Astrocyte (in vitro differentiated cells and primary cell): ENCODE results near the gene IMPA2. TPM values are rescaled to one million over a fixed set of nuclear protein-coding genes. Genes with fewer than 3 reads are reported as not detected.

Experiments used
- DNase-seq: peaks from one replicate; pipeline ENCODE4 v3.0.0-alpha.2; 2010; ENCODE audit warnings: low read depth
- FAIRE-seq: peaks from 2 replicates; lab custom pipeline; 2011; peaks lifted over from hg19 to GRCh38; lab: Jason Lieb, UNC
- H2AFZ ChIP-seq: 2 replicates; pipeline ENCODE4 v1.6.0; 2012; ENCODE audit warnings: low read depth, low read length, inconsistent platforms
- H3K27ac ChIP-seq: 2 replicates; pipeline ENCODE4 v1.5.1; 2011; ENCODE audit warnings: low read depth, low read length, inconsistent platforms
- H3K27me3 ChIP-seq: 2 replicates; pipeline ENCODE4 v1.6.0; 2011; ENCODE audit warnings: low read length, inconsistent platforms; ENCODE audit not compliant: insufficient read depth
- H3K36me3 ChIP-seq: 2 replicates; pipeline ENCODE4 v1.5.1; 2011; ENCODE audit warnings: low read length, inconsistent platforms; ENCODE audit not compliant: insufficient read depth
- H3K4me1 ChIP-seq: 2 replicates; pipeline ENCODE4 v1.5.1; 2011; ENCODE audit warnings: low read length, inconsistent platforms; ENCODE audit not compliant: insufficient read depth
- H3K4me2 ChIP-seq: 2 replicates; pipeline ENCODE4 v1.6.0; 2012; ENCODE audit warnings: low read length, inconsistent platforms
- H3K4me3 ChIP-seq: 2 replicates; pipeline ENCODE4 v1.5.1; 2011; ENCODE audit warnings: low read depth, mild to moderate bottlenecking, low read length, inconsistent platforms; ENCODE audit not compliant: insufficient read depth
- H3K79me2 ChIP-seq: 2 replicates; pipeline ENCODE4 v1.6.0; 2012; ENCODE audit warnings: mild to moderate bottlenecking, low read length, inconsistent platforms; ENCODE audit not compliant: insufficient read depth
- H3K9ac ChIP-seq: 2 replicates; pipeline ENCODE4 v1.6.0; 2012; ENCODE audit warnings: mild to moderate bottlenecking, low read length, inconsistent platforms
- H3K9me3 ChIP-seq: 2 replicates; pipeline ENCODE4 v1.5.1; 2012; ENCODE audit warnings: low read depth, mild to moderate bottlenecking, low read length, inconsistent platforms; ENCODE audit not compliant: insufficient read depth
- H4K20me1 ChIP-seq: 2 replicates; pipeline ENCODE4 v1.6.0; 2012; ENCODE audit warnings: low read length, inconsistent platforms; ENCODE audit not compliant: insufficient read depth
- H3K27ac Mint-ChIP-seq: one replicate; pipeline ENCODE4 v1.8.0; 2021; ENCODE audit warnings: mild to moderate bottlenecking, mixed read lengths; ENCODE audit not compliant: unreplicated experiment
- H3K27me3 Mint-ChIP-seq: one replicate; pipeline ENCODE4 v1.8.0; 2021; ENCODE audit warnings: low read depth, mixed read lengths; ENCODE audit not compliant: unreplicated experiment
- H3K36me3 Mint-ChIP-seq: one replicate; pipeline ENCODE4 v1.8.0; 2021; ENCODE audit warnings: low read depth, mixed read lengths; ENCODE audit not compliant: unreplicated experiment
- H3K4me1 Mint-ChIP-seq: one replicate; pipeline ENCODE4 v1.8.0; 2021; ENCODE audit warnings: low read depth, mixed read lengths; ENCODE audit not compliant: unreplicated experiment
- H3K4me3 Mint-ChIP-seq: one replicate; pipeline ENCODE4 v1.8.0; 2021; ENCODE audit warnings: mild to moderate bottlenecking, moderate library complexity, mixed read lengths; ENCODE audit not compliant: unreplicated experiment
- H3K9me3 Mint-ChIP-seq: one replicate; pipeline ENCODE4 v1.8.0; 2021; ENCODE audit warnings: mild to moderate bottlenecking, mixed read lengths; ENCODE audit not compliant: unreplicated experiment
- EZH2 ChIP-seq: IDR thresholded peaks from 2 replicates; pipeline ENCODE4 v1.6.1; 2012; ENCODE audit warnings: mild to moderate bottlenecking, low read length, inconsistent platforms; ENCODE audit not compliant: insufficient read depth
- total RNA-seq: library from RNA; stranded (reverse); gene quantifications from 2 replicates; pipeline ENCODE4 v1.2.1, GENCODE V29; 2021
- TF ChIP-seq, protein P1 (sequence below): IDR thresholded peaks from 2 replicates; pipeline ENCODE4 v1.5.1; 2011; ENCODE audit warnings: low read depth, mild to moderate bottlenecking, inconsistent platforms, low read length, moderate library complexity; ENCODE audit not compliant: insufficient read depth

Gene IMPA2
- total RNA-seq, 1 donor from 2014 or later, result 4.8 TPM

DNA sequence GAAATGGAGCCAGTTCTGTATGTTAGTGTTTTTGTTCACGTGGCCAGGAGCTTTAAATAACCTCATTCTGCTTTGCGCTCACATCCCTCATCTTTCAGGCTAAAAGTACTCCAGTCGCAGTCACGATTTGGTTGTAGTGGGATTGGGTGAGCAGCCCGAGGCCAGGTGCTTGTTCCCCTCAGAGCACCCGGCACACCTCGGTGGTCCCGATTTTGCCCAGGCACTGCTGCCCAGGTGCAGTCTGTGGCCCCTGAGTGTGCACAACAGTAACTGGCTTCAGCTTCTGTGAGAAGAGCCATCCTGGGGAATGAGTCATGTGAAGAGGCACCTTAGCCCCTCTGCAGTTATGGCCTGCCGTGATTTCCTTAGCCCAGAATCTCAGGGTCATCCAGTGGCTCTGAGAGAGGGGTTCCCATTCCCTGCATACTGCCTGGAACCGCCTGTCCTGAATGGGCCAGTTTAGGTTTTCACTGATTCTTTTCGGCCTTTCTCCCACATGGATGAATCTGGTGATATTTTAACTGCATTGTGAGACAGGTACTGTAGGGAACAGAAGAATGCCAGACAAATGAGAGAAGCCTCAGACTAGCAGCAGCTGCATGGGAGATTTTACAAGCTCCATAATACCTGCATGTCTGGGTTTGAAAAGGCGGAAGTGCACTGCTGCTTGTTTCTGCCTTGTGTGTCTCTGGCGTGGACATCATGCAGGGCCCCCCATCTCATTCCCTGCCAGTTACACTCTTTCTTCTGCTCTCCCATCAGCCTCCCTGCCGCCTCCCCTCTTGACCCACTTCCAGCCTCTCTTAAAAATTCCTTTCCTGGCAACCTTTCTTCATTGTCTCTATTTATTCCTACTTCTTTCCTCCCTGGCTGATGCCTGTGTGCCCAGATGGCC is 33.5 kb downstream of the IMPA2 start:
- H3K36me3 ChIP-seq, result no peaks in the 10 kb centered on the region
- H3K4me1 ChIP-seq, result peaks cover 6% of the 10 kb centered on the region
- no peak overlapping the region for H3K4me2 ChIP-seq
- H3K27me3 ChIP-seq, result peaks cover 2% of the 10 kb centered on the region
- Mint-ChIP-seq H3K27ac (no peak overlapping the region), H3K36me3 (no peaks in the 10 kb centered on the region), H3K9me3 (no peaks in the 10 kb centered on the region), H3K4me3 (no peak overlapping the region), H3K4me1 (peaks cover 12% of the 10 kb centered on the region), H3K27me3 (peaks cover 13% of the 10 kb centered on the region)
- no peaks in the 10 kb centered on the region for H4K20me1 ChIP-seq
- H2AFZ ChIP-seq, result no peak overlapping the region
- H3K4me3 ChIP-seq, result no peak overlapping the region
- no peak overlapping the region for H3K27ac ChIP-seq
- DNase-seq (no peak), FAIRE-seq (no peak)
- H3K9ac ChIP-seq, result no peak overlapping the region
- TF ChIP-seq EZH2, result no peak
- TF ChIP-seq, protein P1, sequence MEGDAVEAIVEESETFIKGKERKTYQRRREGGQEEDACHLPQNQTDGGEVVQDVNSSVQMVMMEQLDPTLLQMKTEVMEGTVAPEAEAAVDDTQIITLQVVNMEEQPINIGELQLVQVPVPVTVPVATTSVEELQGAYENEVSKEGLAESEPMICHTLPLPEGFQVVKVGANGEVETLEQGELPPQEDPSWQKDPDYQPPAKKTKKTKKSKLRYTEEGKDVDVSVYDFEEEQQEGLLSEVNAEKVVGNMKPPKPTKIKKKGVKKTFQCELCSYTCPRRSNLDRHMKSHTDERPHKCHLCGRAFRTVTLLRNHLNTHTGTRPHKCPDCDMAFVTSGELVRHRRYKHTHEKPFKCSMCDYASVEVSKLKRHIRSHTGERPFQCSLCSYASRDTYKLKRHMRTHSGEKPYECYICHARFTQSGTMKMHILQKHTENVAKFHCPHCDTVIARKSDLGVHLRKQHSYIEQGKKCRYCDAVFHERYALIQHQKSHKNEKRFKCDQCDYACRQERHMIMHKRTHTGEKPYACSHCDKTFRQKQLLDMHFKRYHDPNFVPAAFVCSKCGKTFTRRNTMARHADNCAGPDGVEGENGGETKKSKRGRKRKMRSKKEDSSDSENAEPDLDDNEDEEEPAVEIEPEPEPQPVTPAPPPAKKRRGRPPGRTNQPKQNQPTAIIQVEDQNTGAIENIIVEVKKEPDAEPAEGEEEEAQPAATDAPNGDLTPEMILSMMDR, result no peak
- no peaks in the 10 kb centered on the region for H3K9me3 ChIP-seq
- H3K79me2 ChIP-seq, result no peaks in the 10 kb centered on the region

DNA sequence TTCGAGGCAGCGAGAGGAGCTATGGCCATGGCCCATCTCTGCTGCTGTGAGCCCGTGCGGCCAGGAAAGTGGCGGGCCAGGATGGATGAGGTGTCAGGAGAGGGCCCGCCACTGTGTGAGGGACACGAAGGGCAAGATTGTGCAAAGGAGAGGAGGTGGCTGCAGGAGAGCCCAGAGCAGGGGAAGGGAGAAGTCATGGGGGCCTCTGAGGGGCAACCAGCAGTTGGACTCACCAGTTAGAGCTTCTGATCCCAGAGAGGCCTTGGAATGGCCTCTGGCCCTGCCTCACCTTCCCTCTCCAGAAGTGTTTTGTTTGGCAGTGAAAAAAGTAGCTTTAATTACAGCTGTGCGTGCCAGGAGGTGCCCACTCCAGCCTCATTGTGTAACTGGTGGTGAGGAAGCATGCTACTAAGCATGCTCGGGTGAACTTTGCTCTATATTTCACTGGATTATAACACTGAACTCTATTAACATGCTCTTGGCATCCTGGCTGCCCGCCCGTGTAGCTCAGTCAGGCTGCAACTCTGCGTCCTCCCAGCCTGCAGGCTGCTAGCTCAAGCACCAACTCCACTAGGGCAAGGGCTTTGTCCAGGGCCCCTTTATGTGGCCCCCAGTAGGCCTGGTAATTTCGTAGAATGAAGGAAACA is 34.2 kb downstream of the IMPA2 start:
- Histone ChIP-seq H2AFZ (no peak overlapping the region), H4K20me1 (no peaks in the 10 kb centered on the region), H3K4me1 (peaks cover 6% of the 10 kb centered on the region), H3K27ac (no peak overlapping the region), H3K9me3 (no peaks in the 10 kb centered on the region), H3K4me3 (no peak overlapping the region), H3K27me3 (peaks cover 2% of the 10 kb centered on the region), H3K79me2 (no peaks in the 10 kb centered on the region), H3K36me3 (no peaks in the 10 kb centered on the region), H3K4me2 (no peak overlapping the region), H3K9ac (no peak overlapping the region)
- Mint-ChIP-seq H3K36me3 (no peaks in the 10 kb centered on the region), H3K27ac (no peak overlapping the region), H3K27me3 (peaks cover 13% of the 10 kb centered on the region), H3K9me3 (no peaks in the 10 kb centered on the region), H3K4me3 (no peak overlapping the region), H3K4me1 (peaks cover 12% of the 10 kb centered on the region)
- FAIRE-seq (no peak), DNase-seq (peak; percentile 33)
- TF ChIP-seq EZH2, result no peak
- TF ChIP-seq, protein P1, result no peak
